Nephron progenitor cell (in vitro differentiated cells): ENCODE measurements around the gene C11orf65.
"Not testable (repeated sequence)": the region's sequence is repeated elsewhere in the genome, so short reads cannot be mapped to it uniquely, and the experiment has no call there.

Source experiments
- DNase-seq: peaks from one replicate; pipeline ENCODE4 v3.0.0; 2021
- H3K27ac Mint-ChIP-seq: 2 replicates; pipeline ENCODE4 v1.8.0; 2021; ENCODE audit warnings: mild to moderate bottlenecking, moderate library complexity, mixed read lengths
- H3K27me3 Mint-ChIP-seq: 2 replicates; pipeline ENCODE4 v1.8.0; 2021; ENCODE audit warnings: mild to moderate bottlenecking, low read depth, mixed read lengths; ENCODE audit not compliant: poor library complexity
- H3K36me3 Mint-ChIP-seq: 2 replicates; pipeline ENCODE4 v1.8.0; 2021; ENCODE audit warnings: low read depth, mixed read lengths
- H3K4me1 Mint-ChIP-seq: 2 replicates; pipeline ENCODE4 v1.8.0; 2021; ENCODE audit warnings: mixed read lengths
- H3K4me3 Mint-ChIP-seq: 2 replicates; pipeline ENCODE4 v1.8.0; 2021; ENCODE audit warnings: mild to moderate bottlenecking, moderate library complexity, mixed read lengths
- H3K9me3 Mint-ChIP-seq: 2 replicates; pipeline ENCODE4 v1.8.0; 2021; ENCODE audit warnings: mild to moderate bottlenecking, moderate library complexity, mixed read lengths
- CTCF ChIP-seq: fragments of 200-600 bp; sonication (generic); IDR thresholded peaks from 2 replicates; pipeline ENCODE4 v1.5.0; 2021; ENCODE audit warnings: antibody characterized with exemption

The C11orf65 gene

DNA sequence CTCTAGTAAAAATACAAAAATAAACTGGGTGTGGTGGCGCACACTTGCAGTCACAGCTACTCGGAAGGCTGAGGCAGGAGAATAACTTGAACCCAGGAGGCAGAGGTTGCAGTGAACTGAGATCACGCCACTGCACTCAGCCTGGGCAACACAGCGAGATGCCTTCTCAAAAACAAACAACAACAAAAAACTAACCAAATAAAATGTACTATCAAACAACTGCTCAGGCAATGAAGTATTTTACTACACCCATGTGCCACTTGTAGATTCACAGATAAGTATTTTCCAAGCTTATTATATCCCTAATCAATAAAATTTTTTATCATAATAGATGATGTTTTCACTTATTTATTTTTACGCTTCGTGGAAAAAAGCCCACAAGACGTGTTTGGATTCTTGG, 924 bp downstream of the C11orf65 start:
- H3K27me3 Mint-ChIP-seq = peaks cover 9% of the 10 kb centered on the region
- peak overlapping the region; percentile 93 for H3K4me3 Mint-ChIP-seq
- H3K4me1 Mint-ChIP-seq = peaks cover 5% of the 10 kb centered on the region
- no peak for TF ChIP-seq CTCF
- no peak for DNase-seq
- no peaks in the 10 kb centered on the region for H3K9me3 Mint-ChIP-seq
- H3K27ac Mint-ChIP-seq = peak overlapping the region; percentile 91
- H3K36me3 Mint-ChIP-seq = peaks cover 4% of the 10 kb centered on the region

DNA sequence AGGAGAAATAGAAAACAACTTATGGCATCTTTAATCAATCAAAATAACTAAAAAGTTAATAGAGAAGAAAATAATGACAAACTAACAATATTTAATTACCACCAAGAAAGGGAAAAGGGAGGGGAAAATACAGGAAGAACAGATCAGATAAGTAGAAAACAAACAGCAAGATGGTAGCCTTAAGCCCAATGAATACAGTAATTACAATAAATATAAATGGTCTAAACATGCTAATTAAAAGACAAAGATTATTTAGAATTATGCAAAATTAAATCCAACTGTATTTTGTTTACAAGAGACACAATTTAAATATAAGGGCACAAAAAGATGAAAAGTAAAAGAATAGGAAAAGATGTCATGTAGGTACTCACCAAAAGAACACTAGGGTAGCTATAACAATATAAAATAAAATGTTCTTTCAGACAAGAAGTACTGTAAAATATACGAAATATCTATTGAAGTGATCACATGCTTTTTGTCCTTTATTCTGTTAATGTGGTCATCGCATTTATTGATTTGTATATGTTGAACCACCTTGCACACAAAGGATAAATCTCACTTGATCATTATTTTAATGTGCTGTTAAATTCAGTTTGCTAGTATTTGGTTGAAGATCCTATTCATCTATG, 14.0 kb downstream of the C11orf65 start:
- H3K4me1 Mint-ChIP-seq = no peaks in the 10 kb centered on the region
- H3K9me3 Mint-ChIP-seq = peaks cover 57% of the 10 kb centered on the region
- TF ChIP-seq CTCF = no peak
- H3K4me3 Mint-ChIP-seq = no peak overlapping the region
- peaks cover 6% of the 10 kb centered on the region for H3K36me3 Mint-ChIP-seq
- H3K27ac Mint-ChIP-seq = no peak overlapping the region
- DNase-seq = no peak
- peaks cover 7% of the 10 kb centered on the region for H3K27me3 Mint-ChIP-seq

- not testable (repeated sequence) for H3K4me1 Mint-ChIP-seq, DNase-seq, H3K27me3 Mint-ChIP-seq, H3K4me3 Mint-ChIP-seq, H3K27ac Mint-ChIP-seq
- peaks cover 16% of the 10 kb centered on the region for H3K36me3 Mint-ChIP-seq
- peaks cover 81% of the 10 kb centered on the region for H3K9me3 Mint-ChIP-seq
These were observed 25.9 kb downstream of the C11orf65 start for GRCh38 chr11:108441445-108441844.

DNA sequence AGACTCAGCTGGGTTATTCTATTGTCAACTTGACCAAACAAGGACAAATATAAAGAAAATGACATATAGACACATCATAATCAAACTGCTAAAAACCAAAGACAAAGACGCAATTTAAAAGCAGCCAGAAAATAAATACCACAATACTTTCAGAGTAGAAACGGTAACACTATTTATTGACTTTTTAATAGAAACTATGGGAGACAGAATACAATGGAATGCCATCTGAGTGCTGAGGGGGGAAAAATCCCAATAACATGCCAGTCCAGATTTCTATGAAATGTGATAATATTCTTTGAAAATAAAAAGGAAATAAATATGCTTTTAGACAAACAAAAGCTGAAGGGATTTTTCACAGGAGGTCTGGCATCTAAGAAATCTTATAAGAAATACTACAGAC, 30.7 kb downstream of the C11orf65 start:
- no peaks in the 10 kb centered on the region for H3K4me1 Mint-ChIP-seq
- no peak for TF ChIP-seq CTCF
- no peaks in the 10 kb centered on the region for H3K27me3 Mint-ChIP-seq
- peaks cover 8% of the 10 kb centered on the region for H3K36me3 Mint-ChIP-seq
- no peak for DNase-seq
- peaks cover 45% of the 10 kb centered on the region for H3K9me3 Mint-ChIP-seq
- H3K4me3 Mint-ChIP-seq = no peak overlapping the region
- H3K27ac Mint-ChIP-seq = no peak overlapping the region

- H3K27ac Mint-ChIP-seq = no peak overlapping the region
- H3K4me1 Mint-ChIP-seq = no peaks in the 10 kb centered on the region
- no peaks in the 10 kb centered on the region for H3K27me3 Mint-ChIP-seq
- peaks cover 30% of the 10 kb centered on the region for H3K9me3 Mint-ChIP-seq
- peaks cover 8% of the 10 kb centered on the region for H3K36me3 Mint-ChIP-seq
- H3K4me3 Mint-ChIP-seq = no peak overlapping the region
- TF ChIP-seq CTCF = no peak
- DNase-seq = no peak
These were observed 32.3 kb downstream of the C11orf65 start for GRCh38 chr11:108435066-108435465.

DNA sequence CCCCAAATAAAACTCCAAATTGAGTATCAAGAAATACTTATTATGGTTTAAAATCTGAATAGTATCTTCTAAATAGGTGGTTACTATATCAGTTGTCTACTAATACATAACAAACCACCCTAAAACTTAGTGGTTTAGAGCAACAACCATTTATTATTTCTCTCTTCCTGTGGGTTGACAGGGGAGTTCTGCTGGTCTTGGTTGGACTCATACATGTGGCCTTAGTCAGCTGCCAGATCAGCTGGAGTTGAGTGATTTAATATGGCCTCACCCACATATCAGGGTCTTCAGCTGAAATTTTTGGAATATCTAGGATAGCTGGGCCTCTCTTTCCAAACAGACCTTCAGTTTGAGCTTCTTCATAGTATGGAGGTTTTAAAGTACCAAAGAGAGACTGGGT, 34.5 kb downstream of the C11orf65 start:
- Mint-ChIP-seq H3K36me3 (peaks cover 8% of the 10 kb centered on the region), H3K4me1 (no peaks in the 10 kb centered on the region), H3K27ac (no peak overlapping the region), H3K27me3 (peaks cover 4% of the 10 kb centered on the region), H3K9me3 (peaks cover 34% of the 10 kb centered on the region), H3K4me3 (no peak overlapping the region)
- no peak for DNase-seq
- TF ChIP-seq CTCF = no peak
